ENCODE results near the gene MAP3K5.
"Not testable (repeated sequence)": the region's sequence is repeated elsewhere in the genome, so short reads cannot be mapped to it uniquely, and the experiment has no call there.

The MAP3K5 gene

DNA sequence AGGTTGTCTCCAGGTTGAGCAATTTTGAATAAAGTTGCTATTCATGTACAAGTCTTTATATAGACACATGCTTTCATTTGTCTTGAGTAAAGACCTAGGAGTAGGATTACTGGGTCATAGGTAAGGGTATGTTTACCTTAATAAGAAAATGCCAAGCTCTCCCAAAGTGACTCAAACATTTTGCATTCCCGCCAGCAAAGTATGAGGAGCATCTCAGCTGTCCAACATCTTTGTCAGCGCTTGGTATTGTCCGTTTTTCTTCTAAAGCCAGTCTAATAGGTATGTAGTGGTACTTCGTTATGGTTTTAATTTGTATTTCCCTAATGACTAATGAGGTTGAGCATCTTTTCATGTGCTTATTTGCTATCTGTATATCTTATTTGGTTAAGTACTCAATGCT, 67.2 kb downstream of the MAP3K5 start:
- DNase-seq (ENCODE audit: low spot score), result no peak

DNA sequence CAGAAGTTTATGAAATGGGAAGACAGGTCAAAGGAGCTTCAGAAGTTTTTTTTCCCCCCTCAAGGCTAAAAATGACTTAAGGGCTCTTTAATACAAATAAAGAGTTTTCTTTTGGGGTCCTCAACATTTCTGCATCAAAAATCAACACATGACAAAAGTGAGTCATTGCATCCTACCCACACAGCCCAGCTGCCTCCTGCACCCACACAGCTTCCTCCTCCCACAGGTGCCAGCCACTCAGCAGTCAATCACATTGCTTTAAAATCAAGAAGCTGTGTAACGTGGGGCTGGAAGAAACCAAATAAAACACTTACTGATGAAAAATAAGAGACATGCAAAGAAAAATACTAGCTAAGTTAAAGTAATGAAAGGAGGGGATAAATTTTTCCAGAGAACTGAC, 68.5 kb downstream of the MAP3K5 start:
- DNase-seq (ENCODE audit: low spot score), result no peak

DNA sequence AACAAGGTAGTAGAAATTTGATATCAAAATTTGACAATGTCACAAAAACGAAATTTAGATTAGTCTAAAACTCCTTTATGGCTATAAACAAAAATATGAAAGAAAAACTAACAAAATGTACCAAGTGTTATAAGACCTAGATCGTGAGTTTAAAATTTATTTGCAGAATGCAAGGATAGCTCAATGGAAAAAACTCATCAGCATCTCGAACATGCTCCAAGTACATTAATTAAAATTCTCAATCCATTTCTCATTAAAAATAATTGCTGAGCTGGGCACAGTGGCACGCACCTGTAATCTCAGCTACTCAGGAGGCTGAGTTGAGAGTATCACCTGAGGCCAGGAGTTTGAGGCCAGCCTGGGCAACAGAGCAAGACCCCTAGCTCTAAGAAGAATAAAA, 70.8 kb downstream of the MAP3K5 start:
- no peak for DNase-seq (ENCODE audit: low spot score)

DNA sequence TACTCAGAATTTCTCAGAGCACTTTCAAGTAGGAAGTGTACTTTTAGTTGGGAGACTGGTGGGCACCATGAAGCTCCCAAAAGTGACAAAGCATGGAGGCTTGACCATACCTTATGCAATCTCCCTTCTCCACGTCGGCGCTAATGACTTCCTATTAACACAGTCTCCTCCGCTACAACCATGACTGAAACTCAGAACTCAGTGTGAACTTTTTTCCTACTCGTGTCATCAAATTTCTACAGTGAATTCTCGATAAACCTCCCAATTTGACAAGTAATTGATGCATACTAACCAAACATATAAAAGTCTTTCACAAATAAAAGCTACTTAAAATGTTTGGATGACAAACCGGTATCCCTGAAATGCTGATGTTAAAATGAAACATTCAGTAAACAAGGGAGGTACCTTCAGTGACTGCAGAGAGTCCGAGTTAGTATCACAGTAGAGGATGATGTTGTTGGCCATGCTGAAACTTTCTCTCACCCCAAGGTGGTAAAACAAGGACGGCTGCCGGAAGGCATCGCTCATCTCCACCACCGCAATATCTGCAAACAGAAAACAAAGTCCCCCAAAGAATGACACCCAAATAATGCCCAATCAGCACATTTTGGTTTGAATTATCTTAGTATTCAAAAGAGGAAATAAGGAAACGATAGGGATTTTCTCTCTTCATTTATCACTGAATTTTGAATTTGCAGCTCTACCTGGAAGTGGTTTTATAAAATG, 72.1 kb downstream of the MAP3K5 start:
- no peak for DNase-seq (ENCODE audit: low spot score)

DNA sequence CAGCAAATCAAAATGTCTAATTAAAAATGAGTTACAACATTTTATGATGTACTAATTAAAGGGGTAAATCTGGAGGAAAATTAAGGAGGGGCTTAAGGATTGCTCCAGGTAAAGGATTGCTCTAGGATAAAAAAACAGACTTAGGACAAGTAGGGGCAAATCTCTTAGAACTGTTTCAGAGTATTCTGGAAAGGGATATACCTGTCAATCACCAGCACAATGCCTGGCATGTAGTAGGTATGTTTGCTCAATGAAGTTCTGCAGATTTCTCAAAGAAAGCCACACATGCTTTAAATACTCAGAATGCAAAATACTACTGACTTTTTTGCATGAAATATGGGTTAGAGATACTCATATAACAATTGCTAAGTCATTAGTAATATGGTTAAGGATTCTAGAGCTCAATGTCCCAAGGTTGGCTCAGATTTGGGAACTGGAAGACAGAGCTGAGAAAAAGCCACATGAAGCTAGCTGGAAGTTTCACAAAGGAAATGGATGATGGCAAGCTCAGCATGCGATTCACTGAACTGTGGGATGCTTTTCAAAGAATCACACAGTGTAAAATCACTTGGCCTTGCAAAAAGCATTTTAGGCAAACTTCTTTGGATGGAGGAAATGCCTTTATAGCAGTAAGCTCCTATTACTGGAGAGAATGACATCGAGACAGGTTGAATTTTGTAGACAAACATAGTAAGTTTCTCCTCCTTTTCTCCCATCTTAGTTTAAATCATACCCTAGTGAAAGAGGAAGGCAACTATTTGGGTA, 72.8 kb downstream of the MAP3K5 start:
- DNase-seq (ENCODE audit: low spot score), result no peak

DNA sequence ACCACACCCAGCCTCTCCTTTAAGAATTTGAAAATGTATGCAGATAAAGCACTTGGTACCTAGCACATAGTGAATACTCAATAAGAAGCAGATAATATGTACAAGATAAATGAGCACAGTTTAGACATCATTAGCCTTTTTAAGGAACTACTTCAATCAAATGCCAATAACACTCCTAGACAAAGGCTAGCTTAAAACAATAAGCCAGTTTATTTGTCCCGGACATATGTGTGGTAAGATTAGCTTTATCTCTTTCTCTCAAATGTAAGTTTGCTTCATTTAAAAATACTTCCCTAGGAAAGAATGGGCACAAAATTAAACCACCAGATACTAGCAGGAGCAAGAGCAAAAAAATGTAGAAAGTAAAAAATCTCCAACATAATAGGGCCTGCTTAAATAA, 73.8 kb downstream of the MAP3K5 start:
- no peak for DNase-seq (ENCODE audit: low spot score)

DNA sequence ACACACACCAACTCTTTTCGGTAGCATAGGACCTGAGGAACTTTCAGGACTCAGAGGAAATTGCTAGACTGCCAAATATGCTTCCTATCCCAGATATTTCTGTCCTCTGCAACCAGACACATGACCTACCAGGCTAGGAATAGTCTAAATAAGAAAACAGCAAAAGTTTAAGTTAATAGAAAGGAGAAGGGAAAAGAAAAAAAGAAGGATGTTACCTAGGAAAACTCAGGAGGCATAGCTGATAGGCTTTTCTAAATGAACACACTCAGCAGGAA, 74.6 kb downstream of the MAP3K5 start:
- no peak for DNase-seq (ENCODE audit: low spot score)

DNA sequence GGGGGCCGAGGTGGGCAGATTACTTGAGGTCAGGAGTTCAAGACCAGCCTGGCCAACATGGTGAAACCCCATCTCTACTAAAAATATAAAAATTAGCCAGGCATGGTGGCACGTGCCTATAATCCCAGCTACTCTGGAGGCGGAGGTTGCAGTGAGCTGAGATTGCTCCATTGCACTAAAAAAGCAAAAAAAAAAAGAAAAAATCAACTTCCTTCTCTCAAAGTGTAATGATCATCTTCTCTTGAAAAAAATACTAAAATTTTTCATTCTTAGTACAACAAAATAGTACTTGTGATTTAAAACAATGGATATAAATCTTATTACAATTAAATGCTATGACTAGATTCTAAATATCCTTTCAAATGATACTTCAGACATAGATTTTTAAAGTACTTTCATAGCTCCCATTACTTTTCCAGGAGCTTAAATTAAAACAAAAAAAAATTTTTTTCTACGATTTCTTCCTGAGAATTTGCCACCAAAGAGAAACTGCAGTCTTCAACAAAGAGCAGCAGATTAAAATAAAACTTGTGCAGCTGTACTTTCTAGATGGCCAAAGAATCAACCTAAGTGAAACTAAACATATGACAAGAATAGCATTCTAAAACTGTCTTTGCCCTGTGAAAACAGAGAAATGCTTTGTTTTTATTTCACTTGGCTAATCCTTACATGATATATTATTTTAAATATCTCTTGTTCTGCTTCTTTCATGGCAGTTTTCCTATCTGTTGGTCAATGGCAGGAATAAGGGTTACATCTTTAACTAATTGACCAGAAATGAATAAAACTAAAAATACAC, 75.2 kb downstream of the MAP3K5 start:
- no peak for DNase-seq (ENCODE audit: low spot score)

DNA sequence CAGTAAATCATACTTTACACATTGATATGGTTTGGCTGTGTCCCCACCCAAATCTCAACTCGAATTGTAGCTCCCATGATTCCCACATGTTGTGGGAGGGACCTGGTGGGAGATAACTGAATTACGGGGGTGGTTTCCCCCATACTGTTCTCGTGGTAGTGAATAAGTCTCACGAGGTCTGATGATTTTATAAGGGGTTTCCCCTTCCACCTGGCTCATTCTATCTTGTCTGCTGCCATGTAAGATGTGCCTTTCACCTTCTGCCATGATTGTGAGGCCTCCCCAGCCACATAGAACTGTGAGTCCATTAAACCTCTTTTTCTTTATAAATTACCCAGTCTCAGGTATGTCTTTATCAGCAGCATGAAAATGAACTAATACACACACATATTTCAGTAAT, 79.6 kb downstream of the MAP3K5 start:
- not testable (repeated sequence) for DNase-seq (ENCODE audit: low spot score)

DNA sequence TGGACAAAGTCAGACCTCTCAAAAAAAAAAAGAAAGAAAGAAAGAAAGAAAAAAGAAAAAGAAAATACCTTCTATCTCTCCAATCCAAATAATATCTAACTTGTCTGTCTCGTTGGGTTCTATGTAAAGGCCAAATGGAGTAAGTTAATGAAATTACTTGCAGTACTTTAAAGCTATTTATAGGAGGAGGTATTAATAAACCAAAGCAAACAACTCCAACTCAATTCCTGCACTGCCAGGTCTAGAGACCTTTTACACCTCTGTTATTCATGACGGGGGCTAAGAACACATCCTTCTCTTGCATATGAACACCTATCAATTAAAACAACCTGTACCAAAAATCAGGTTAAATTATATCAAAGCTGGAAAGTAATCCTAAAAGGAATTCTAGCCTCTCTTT, 80.6 kb downstream of the MAP3K5 start:
- DNase-seq (ENCODE audit: low spot score), result no peak

DNA sequence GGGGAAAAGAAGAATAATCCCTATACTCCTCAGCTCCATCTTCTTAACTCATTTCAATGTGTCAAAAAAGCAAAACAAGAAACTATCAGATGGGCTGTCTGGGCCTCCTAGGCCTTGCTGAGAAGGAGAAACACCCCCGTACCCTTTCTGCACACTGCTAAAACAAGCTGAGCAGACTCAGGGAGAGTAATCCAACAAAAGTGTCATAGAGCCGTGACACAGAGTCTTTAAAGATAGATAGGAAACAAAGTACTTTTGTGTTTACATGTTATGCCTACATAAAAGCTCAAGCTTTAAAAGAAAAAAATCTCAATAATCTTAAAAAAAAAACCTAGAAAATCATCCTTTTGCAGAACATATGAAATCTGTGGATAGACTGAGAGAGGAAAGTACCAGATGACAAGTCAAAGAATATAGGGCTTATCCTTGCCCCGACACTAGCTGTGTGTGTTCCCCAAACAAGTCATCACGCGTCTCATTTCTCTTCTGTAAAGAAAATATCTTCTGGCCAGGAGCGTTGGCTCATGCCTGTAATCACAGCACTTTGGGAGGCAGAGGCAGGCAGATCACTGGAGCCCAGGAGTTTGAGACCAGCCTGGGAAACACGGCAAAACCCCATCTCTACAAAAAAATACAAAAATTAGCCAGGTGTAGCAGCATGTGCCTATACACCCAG, 81.3 kb downstream of the MAP3K5 start:
- no peak for DNase-seq (ENCODE audit: low spot score)

DNA sequence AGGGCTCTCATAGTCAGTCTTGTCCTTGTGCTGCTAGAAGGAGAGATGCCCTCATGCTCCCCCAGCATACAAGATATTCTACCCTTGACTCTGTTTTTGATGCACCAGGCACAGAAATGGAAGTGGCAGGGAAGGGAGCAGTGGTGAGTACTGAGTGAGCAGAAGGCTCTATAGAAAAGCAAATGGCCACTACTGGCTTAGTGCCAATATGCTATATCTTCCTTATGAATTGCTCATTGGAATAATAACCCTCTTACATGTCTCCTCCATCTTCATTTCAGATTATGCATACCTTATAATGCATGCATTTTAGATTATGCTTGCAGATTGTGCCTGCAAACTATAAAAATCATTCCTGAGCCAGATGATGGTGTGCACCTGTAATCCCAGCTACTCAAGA, 82.8 kb downstream of the MAP3K5 start:
- no peak for DNase-seq (ENCODE audit: low spot score)

DNA sequence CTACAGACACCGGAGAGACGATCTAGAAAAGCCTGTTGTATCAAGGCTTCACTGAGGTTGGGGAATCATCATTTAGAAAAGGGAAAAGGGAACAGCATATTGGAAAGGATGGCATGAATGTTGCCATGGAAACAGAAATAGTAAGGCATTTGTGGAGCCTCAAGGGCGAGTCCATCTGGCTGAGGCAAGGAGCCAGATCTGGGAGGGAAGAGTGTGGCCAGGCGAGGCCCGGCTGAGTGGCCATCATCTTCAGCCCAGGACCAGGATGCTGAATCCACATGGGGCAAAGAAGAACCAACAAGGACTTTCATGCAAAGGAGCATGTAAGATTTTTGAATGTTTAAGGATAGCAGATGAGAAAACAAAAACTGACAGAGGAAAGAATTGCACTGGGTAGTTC, 85.8 kb downstream of the MAP3K5 start:
- no peak for DNase-seq (ENCODE audit: low spot score)

DNA sequence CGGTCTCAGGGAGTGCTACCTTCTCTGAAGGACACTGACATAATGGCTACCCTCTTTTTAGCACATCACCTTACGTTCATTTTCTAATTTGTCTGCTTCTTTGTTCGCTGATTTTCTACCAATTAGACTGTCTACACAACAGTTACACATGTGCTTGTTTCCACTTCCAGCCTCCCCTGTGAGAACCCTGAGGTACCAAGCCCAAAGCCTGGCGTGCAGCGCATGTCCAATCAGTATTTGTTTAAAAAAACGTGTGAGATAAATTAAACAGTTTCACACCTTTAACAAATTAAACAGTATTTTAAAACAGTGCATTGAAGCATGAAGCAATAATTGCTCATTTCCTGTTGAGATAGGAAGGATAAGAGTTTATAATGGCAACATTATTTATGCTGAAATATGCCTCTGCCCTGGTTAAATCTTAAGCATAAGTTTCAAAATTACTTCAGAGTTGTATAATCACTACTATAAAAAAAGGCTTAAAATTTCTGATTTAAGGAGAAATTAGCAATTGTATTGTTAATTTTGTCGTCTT, 88.9 kb downstream of the MAP3K5 start:
- peak; percentile 3 for DNase-seq (ENCODE audit: low spot score)

DNA sequence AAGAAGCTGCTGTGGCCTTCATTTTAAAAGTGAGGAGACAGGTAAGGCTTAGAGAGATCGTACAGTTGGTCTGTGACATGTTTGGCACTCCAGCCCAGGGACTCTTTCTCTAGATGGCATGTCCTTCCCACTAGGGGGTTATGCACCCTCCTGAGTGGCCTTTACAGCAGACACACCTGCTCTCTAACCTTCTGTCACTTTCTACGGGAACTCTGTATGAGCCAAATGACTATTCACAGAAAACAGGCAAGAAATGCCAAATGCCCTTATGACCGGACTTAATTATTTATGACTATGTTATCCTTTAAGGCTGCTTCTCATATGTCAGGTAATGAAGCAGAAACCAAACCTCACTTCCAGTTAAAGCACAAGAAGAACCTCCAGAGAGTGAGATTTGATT, 91.2 kb downstream of the MAP3K5 start:
- DNase-seq (ENCODE audit: low spot score), result no peak

DNA sequence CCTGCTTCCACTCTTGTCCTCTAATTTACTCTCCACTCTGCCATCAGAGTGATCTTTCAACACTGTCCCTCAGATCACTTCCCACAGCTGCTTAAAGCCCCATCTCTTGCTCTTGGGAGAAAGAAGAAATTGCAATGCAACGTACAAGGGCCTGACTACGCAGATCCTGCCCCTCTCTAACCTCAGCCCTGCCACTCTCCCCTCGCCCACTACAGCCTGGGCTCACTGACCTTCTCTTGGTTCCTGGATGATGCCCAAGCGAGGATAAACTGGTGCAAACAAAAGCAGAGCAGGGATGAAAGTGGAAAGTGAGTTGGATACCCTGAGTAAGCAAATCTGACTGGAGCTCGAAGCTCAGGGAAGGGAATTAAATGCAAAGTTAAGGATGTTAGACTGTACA, 92.9 kb downstream of the MAP3K5 start:
- DNase-seq (ENCODE audit: low spot score), result no peak

DNA sequence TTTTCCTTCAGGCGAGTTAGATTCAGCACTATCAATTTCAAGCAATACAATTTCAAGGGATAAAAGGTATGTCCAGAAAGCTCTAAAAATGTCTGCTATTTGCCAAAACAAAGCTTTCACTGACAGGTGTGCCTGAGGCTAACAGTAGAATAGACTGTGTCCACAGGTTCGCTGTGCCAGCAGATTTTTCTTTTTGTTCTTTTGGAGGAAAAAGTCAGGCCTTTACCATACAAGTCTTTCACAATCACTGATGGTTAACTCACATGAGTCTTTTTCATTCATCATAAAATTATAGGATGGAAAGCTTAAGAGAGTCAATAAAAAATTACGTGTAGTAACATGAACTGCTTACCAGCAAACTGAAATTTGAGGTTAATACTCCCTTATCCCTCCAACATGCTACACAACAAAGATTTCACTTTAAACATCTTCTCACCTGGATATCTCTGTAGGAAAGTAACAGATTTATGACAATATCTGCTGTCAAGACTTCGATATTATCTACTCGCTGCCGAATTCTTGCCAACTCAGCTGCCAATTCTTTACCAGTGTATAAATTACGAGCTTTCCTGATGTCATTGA, 95.4 kb downstream of the MAP3K5 start:
- no peak for DNase-seq (ENCODE audit: low spot score)

DNA sequence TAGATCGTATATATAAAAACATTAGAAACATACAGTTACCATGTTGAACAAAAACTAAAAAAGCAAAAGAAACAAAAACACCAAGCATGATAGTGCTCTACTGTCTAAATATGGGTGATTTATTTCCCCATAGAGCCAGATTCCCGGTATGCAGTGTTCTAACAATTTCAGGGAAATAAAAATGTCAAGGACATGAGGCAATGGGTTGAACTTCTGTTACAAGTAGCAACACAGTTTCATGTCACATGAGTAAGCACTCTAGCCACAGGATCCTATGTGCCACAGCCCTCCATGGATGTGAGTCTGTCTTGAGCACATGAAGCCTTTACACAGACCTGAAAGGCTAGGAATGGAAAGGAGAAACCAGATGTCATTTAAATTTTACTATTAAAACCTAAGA, 96.0 kb downstream of the MAP3K5 start:
- no peak for DNase-seq (ENCODE audit: low spot score)

DNA sequence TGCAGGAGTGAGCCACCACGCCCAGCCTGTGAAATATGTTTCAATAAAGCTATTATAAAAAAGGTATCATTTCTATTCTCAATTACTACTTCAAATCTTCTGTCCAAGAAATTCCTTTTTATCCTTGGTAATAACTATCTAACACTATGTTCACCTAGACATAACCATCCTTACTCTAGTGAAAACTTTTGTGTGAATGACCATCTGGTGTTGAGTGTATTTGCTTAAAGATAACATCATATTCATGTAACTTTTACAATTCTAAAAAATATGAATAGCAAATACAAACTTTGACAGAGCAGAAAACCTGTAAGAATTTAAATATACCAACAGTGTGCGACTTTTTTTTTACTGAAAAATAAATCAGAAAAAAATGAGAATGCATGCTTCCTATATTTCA, 96.9 kb downstream of the MAP3K5 start:
- no peak for DNase-seq (ENCODE audit: low spot score)

DNA sequence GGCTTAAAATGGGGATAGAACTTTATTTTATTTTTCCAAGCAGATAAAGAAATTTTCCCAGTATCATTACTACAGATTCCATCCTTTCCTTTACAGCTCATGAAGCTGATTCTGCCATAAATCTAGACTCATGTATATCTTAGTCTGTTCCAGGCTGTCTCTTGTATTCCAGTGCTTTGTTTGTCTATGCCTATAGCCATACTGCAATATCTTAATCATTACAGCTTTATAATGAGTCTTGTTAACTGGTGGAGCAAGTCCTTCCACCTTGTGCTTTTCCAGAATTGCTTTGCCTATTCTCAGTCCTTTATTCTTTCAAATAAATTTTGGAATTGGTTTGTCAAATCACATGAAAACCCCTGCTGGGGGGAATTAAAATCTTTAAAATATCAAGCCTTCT, 99.2 kb downstream of the MAP3K5 start:
- DNase-seq (ENCODE audit: low spot score), result no peak

DNA sequence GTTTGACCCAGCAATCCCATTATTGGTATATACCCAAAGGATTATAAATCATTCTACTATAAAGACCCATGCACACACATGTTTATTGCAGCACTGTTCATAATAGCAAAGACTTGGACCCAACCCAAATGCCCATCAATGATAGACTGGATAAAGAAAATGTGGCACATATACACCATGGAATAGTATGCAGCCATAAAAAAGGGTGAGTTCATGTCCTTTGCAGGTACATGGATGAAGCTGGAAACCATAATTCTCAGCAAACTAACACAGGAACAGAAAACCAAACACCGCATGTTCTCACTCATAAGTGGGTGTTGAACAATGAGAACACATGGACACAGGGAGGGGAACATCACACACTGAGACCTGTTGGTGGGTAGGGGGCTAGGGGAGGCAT, 104.4 kb downstream of the MAP3K5 start:
- not testable (repeated sequence) for DNase-seq (ENCODE audit: low spot score)

DNA sequence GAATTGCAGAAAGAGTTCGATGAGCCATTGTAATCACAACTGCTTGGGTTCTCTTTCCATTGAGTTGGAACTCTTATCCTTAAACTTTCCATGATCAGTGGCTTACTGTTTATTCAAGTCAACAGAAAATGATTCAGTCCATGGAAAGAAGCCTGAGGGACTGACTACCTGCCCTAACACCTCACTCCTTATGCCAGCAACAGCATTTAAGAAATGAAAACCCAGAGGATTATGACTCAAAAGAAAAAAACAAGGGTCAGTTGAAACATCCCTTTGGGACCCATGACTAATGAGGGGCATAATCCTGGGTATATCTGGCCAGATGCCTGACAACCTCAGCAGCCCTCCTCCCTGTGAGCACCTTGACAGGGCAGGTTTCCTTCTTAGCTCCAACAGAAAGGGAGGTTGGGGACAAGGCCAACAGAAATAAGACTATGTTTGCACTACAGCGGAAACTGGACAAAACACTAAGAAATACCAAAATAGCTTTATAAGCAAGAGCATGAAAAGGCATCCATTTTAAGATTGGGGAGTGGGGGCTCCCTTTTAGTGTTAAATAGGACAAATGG, 106.7 kb downstream of the MAP3K5 start:
- no peak for DNase-seq (ENCODE audit: low spot score)
